Measurements from ENCODE around the gene PRL. TPM values are rescaled to one million over a fixed set of nuclear protein-coding genes. Genes with fewer than 3 reads are reported as not detected.

The PRL gene
- total and polyA plus RNA-seq, 11 donors: not detected

- H3K4me3 ChIP-seq: no peak overlapping the region
- intact Hi-C loops (cut with DNase I): no loop called here
- H3K27ac ChIP-seq: no peak overlapping the region
- no peaks in the 10 kb centered on the region for H3K4me1 ChIP-seq
- H3K27me3 ChIP-seq: no peaks in the 10 kb centered on the region
- ATAC-seq: no peak
- H3K9me3 ChIP-seq: no peaks in the 10 kb centered on the region
- WGBS, 4 donors: 0% methylated on average over 1 of the region's 1 CpG
- no peak for DNase-seq
- TF ChIP-seq CTCF (IDR thresholded peaks at IDR 0.05) (no peak), POLR2A (IDR thresholded peaks at IDR 0.05) (no peak)
- no peaks in the 10 kb centered on the region for H3K36me3 ChIP-seq
Measured at GRCh38 chr6:22237526-22237925, 59.3 kb downstream of the PRL start.

Data from heart left ventricle (tissue), 16 donors.